HepG2 (cell line): ENCODE data around the gene CORO1A. TPM values are rescaled to one million over a fixed set of nuclear protein-coding genes. Genes with fewer than 3 reads are reported as not detected.

ENCODE experiments used
- HNRNPUL1 ChIP-seq: fragments of 200-400 bp; formaldehyde crosslinking; IDR thresholded peaks from 2 replicates; pipeline ENCODE4 v1.6.1; 2017; ENCODE audit warnings: low read depth, mild to moderate bottlenecking, low read length, moderate library complexity
- HOXA9 ChIP-seq: sonication (generic); formaldehyde crosslinking; IDR thresholded peaks from 2 replicates; pipeline ENCODE4 v1.8.1; 2022; ENCODE audit warnings: missing genetic modification reagents, mild to moderate bottlenecking, moderate library complexity, borderline replicate concordance
- HOXD1 ChIP-seq: sonication (generic); formaldehyde crosslinking; IDR thresholded peaks from 2 replicates; pipeline ENCODE4 v1.5.0; 2020; ENCODE audit warnings: missing genetic modification reagents
- MXD1 ChIP-seq: sonication (generic); formaldehyde crosslinking; IDR thresholded peaks from 2 replicates; pipeline ENCODE4 v1.4.0; 2020; ENCODE audit warnings: mild to moderate bottlenecking, missing genetic modification reagents
- NFKB2 ChIP-seq: sonication (generic); formaldehyde crosslinking; IDR thresholded peaks from 2 replicates; pipeline ENCODE4 v1.4.0; 2020; ENCODE audit warnings: missing genetic modification reagents, borderline replicate concordance
- NRL ChIP-seq: sonication (generic); formaldehyde crosslinking; IDR thresholded peaks from 2 replicates; pipeline ENCODE4 v1.5.0; 2020; ENCODE audit warnings: missing genetic modification reagents, mild to moderate bottlenecking, moderate library complexity, borderline replicate concordance
- PHF20 ChIP-seq: sonication (generic); formaldehyde crosslinking; IDR thresholded peaks from 2 replicates; pipeline ENCODE4 v1.5.0; 2020; ENCODE audit warnings: mild to moderate bottlenecking, missing genetic modification reagents
- POLR2AphosphoS2 ChIP-seq: IDR thresholded peaks from 2 replicates; pipeline ENCODE4 v1.6.1; 2011; ENCODE audit warnings: low read depth, low read length, improper control_type of control experiment
- REXO4 ChIP-seq: sonication (generic); formaldehyde crosslinking; IDR thresholded peaks from 2 replicates; pipeline ENCODE4 v1.8.0; 2022; ENCODE audit warnings: missing genetic modification reagents, mild to moderate bottlenecking, borderline replicate concordance
- SRSF9 ChIP-seq: fragments of 200-400 bp; formaldehyde crosslinking; IDR thresholded peaks from 2 replicates; pipeline ENCODE4 v1.6.1; 2018; ENCODE audit warnings: borderline replicate concordance, mild to moderate bottlenecking, low read depth, low read length; ENCODE audit not compliant: insufficient read depth, poor library complexity, severe bottlenecking
- TEF ChIP-seq: sonication (generic); formaldehyde crosslinking; IDR thresholded peaks from 2 replicates; pipeline ENCODE4 v1.5.0; 2020; ENCODE audit warnings: missing genetic modification reagents
- TOPORS ChIP-seq: sonication (generic); formaldehyde crosslinking; IDR thresholded peaks from 2 replicates; pipeline ENCODE4 v1.8.0; 2023; ENCODE audit warnings: mild to moderate bottlenecking, missing genetic modification reagents
- UBTF ChIP-seq: sonication (generic); formaldehyde crosslinking; IDR thresholded peaks from 2 replicates; pipeline ENCODE4 v1.4.0; 2020; ENCODE audit warnings: mild to moderate bottlenecking, missing genetic modification reagents
- ZBTB42 ChIP-seq: sonication (generic); formaldehyde crosslinking; IDR thresholded peaks from 2 replicates; pipeline ENCODE4 v1.5.0; 2020; ENCODE audit warnings: mild to moderate bottlenecking, missing genetic modification reagents
- ZBTB43 ChIP-seq: sonication (generic); formaldehyde crosslinking; conservative IDR thresholded peaks from 2 replicates; pipeline ENCODE4 v1.4.0; 2020; ENCODE audit warnings: missing genetic modification reagents
- ZFP36L1 ChIP-seq: sonication (generic); formaldehyde crosslinking; IDR thresholded peaks from 2 replicates; pipeline ENCODE4 v1.8.0; 2022; ENCODE audit warnings: mild to moderate bottlenecking, missing genetic modification reagents, moderate library complexity
- ZNF432 ChIP-seq: sonication (generic); formaldehyde crosslinking; IDR thresholded peaks from 2 replicates; pipeline ENCODE4 v1.5.0; 2020; ENCODE audit warnings: missing genetic modification reagents, mild to moderate bottlenecking, borderline replicate concordance
- ZNF451 ChIP-seq: sonication (generic); formaldehyde crosslinking; IDR thresholded peaks from 2 replicates; pipeline ENCODE4 v1.5.0; 2020; ENCODE audit warnings: mild to moderate bottlenecking, missing genetic modification reagents
- ZNF644 ChIP-seq: IDR thresholded peaks from 2 replicates; pipeline ENCODE4 v1.6.1; 2016; ENCODE audit warnings: low read depth
- ZNF674 ChIP-seq: sonication (generic); formaldehyde crosslinking; IDR thresholded peaks from 2 replicates; pipeline ENCODE4 v1.5.0; 2020; ENCODE audit warnings: low read depth, mild to moderate bottlenecking, missing genetic modification reagents
- ZNF781 ChIP-seq: sonication (generic); formaldehyde crosslinking; IDR thresholded peaks from 2 replicates; pipeline ENCODE4 v1.5.1; 2020; ENCODE audit warnings: borderline replicate concordance, mild to moderate bottlenecking, missing genetic modification reagents; ENCODE audit errors: not compliant biosample characterization
- ZNF83 ChIP-seq: sonication (generic); formaldehyde crosslinking; IDR thresholded peaks from 2 replicates; pipeline ENCODE4 v1.4.0; 2020; ENCODE audit warnings: missing genetic modification reagents, mild to moderate bottlenecking, borderline replicate concordance
- ZXDC ChIP-seq: sonication (generic); formaldehyde crosslinking; IDR thresholded peaks from 2 replicates; pipeline ENCODE4 v1.5.0; 2020; ENCODE audit warnings: mild to moderate bottlenecking, missing genetic modification reagents
- polyA plus RNA-seq, 8 experiments: library from polyadenylated mRNA; depleted of rRNA in 3 of 8; stranded (reverse) in 7 of 8; unstranded in 1 of 8; fragments of >200 nt; fragmentation: Illumina TruSeq in 4 of 8; extraction: Trizol in 4 of 8; gene quantifications; 2 replicates each; pipeline versions ENCODE4 v1.2.1 to v1.2.3, GENCODE V29; 2011 to 2016; ENCODE audit warnings: low read depth in 4 of 8, missing spikeins in 1 of 8, mixed read lengths in 1 of 8; ENCODE audit not compliant: insufficient read depth in 1 of 8
- total RNA-seq, 5 experiments: library from RNA; depleted of rRNA; stranded (reverse); fragments of >200 nt; fragmentation: Illumina TruSeq; extraction: Trizol; gene quantifications; 2 replicates each; pipeline ENCODE4 v1.2.3, GENCODE V29; 2016; ENCODE audit warnings: low read depth in 1 of 5

Gene CORO1A
- total and polyA plus RNA-seq, 2 of the 13 experiments (the other 11 are each of a cell fraction or from before 2014, with no cell fraction given) = 6.5 to 12.9 TPM

GRCh38 chr16:30142672-30143346, 40.6 kb upstream of the CORO1A start (continued):
- no peak for TF ChIP-seq ZFP36L1 (CRISPR knock-in tag)
- no peak for TF ChIP-seq HOXD1 (CRISPR knock-in tag)
- no peak for TF ChIP-seq ZNF432 (CRISPR knock-in tag)
- no peak for TF ChIP-seq ZXDC (CRISPR knock-in tag)
- TF ChIP-seq ZBTB43 (CRISPR knock-in tag) = no peak
- TF ChIP-seq HNRNPUL1 = no peak
- TF ChIP-seq HOXA9 (CRISPR knock-in tag) = no peak
- no peak for TF ChIP-seq POLR2AphosphoS2
- TF ChIP-seq REXO4 (CRISPR knock-in tag) = no peak
- no peak for TF ChIP-seq NFKB2 (CRISPR knock-in tag)
- TF ChIP-seq SRSF9 = no peak
- no peak for TF ChIP-seq UBTF
- TF ChIP-seq TEF (CRISPR knock-in tag) = no peak
- no peak for TF ChIP-seq ZNF781
- TF ChIP-seq ZBTB42 (CRISPR knock-in tag) = no peak
- TF ChIP-seq MXD1 = no peak
- TF ChIP-seq ZNF83 (CRISPR knock-in tag) = no peak
- no peak for TF ChIP-seq NRL (CRISPR knock-in tag)
- no peak for TF ChIP-seq ZNF644 (CRISPR knock-in tag)
- no peak for TF ChIP-seq TOPORS (CRISPR knock-in tag)
- no peak for TF ChIP-seq PHF20 (CRISPR knock-in tag)
- TF ChIP-seq ZNF451 (CRISPR knock-in tag) = no peak
- TF ChIP-seq ZNF674 (CRISPR knock-in tag) = no peak
